Muscle of leg (tissue), 11 donors: ENCODE data around the gene MOB1A. TPM values are rescaled to one million over a fixed set of nuclear protein-coding genes. Genes with fewer than 3 reads are reported as not detected.
"Not testable (repeated sequence)": the region's sequence is repeated elsewhere in the genome, so short reads cannot be mapped to it uniquely, and the experiment has no call there.

Experiments used
- DNase-seq: peaks from one replicate; pipeline ENCODE4 v3.0.0; 2013
- H3K27ac ChIP-seq: one replicate; pipeline ENCODE4 v1.5.1; 2013; ENCODE audit warnings: mild to moderate bottlenecking, low read length, control low read depth
- H3K27me3 ChIP-seq: one replicate; pipeline ENCODE4 v1.6.1; 2013; ENCODE audit warnings: low read length; ENCODE audit not compliant: control insufficient read depth, insufficient read depth
- H3K36me3 ChIP-seq: one replicate; pipeline ENCODE4 v1.6.1; 2013; ENCODE audit warnings: low read length; ENCODE audit not compliant: control insufficient read depth, insufficient read depth
- H3K4me1 ChIP-seq: one replicate; pipeline ENCODE4 v1.6.1; 2013; ENCODE audit warnings: low read length; ENCODE audit not compliant: control insufficient read depth, insufficient read depth
- H3K4me3 ChIP-seq: one replicate; pipeline ENCODE4 v1.5.1; 2013; ENCODE audit warnings: low read length, control low read depth
- H3K9me3 ChIP-seq: replicated peaks from 2 replicates; pipeline ENCODE4 v1.6.1; 2013; ENCODE audit warnings: low read depth, low read length; ENCODE audit not compliant: control insufficient read depth
- WGBS: methylation state at CpG from one replicate; pipeline ENCODE4 v1.1.5; 2013; ENCODE audit warnings: missing lambda C conversion rate; ENCODE audit not compliant: insufficient coverage; 5-methylcytosine and 5-hydroxymethylcytosine counted together
- polyA plus RNA-seq, 8 donors: library from polyadenylated mRNA; unstranded; fragments of 120-200 nt; gene quantifications; one replicate each; pipeline versions ENCODE4 v1.2.1 to v1.2.3, GENCODE V29; 2013; ENCODE audit warnings: inconsistent platforms in 1 of 8, low replicate concordance in 1 of 8; ENCODE audit not compliant: insufficient read length in 8 of 8, insufficient read depth in 1 of 8
- total RNA-seq: library from RNA; stranded (reverse); fragments of 120-200 nt; gene quantifications from one replicate; pipeline ENCODE4 v1.2.4, GENCODE V29; 2013

MOB1A gene
- total and polyA plus RNA-seq, 9 donors: 40.4 to 59.7 (median 45.6) TPM

DNA sequence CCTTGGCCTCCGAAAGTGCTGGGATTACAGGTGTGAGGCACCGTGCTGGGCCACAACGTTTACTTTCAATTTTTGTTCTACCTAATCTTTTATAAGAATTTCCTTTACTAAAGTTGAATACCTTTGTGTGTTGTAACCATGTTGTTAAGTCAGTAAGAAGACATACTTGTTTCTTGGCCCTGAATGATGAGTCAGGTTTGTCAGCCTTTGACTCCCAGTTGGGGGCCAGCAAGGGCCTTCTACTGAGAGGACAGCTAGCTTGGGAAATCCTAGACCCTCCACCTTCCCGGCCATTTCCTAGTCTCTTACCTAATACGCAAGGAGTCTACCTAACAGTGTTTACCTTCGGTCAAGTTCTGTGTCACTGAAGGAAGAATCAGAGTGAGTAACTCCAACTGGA, 42.4 kb upstream of the MOB1A start:
- Histone ChIP-seq H3K27me3 (no peaks in the 10 kb centered on the region), H3K27ac (no peak overlapping the region), H3K9me3 (no peaks in the 10 kb centered on the region), H3K36me3 (peaks cover 2% of the 10 kb centered on the region), H3K4me1 (peaks cover 6% of the 10 kb centered on the region), H3K4me3 (no peak overlapping the region)
- 100% methylated on average over 2 of the region's 6 CpGs for WGBS
- DNase-seq: no peak

DNA sequence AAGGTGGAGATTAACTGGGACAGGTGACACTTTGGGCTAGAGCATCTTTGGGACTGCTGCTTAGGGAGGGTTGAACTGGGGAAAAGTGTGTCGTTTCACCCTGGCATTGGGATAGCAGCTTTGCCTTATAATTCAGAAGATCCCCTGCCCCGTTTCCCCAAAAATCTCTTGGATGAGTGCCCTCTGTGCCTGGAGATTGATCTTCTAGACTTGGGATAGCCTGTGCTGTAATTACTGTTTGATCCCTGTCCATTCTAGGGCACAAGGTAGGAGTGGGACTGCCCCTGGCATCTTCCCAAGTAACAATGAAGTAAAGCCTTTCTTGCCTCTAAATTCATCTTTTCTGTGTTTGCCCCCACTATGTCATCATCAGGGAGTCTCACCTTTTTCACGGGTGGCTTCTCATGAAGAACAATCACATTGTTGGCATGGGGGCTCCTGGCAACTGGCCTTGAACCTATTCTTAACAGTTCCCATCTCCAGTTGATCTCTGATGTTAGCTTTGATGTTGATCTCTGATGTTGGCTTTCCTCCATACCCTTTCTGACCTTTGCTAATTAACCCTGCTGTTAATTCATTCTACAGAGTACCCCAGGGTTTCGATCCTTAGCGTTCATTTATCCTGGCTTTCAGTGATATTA, 41.3 kb upstream of the MOB1A start:
- DNase-seq: no peak
- WGBS: 92% methylated on average over 2 of the region's 5 CpGs
- H3K27ac ChIP-seq: no peak overlapping the region
- H3K4me3 ChIP-seq: no peak overlapping the region
- peaks cover 2% of the 10 kb centered on the region for H3K4me1 ChIP-seq
- peaks cover 5% of the 10 kb centered on the region for H3K36me3 ChIP-seq
- H3K9me3 ChIP-seq: no peaks in the 10 kb centered on the region
- no peaks in the 10 kb centered on the region for H3K27me3 ChIP-seq

DNA sequence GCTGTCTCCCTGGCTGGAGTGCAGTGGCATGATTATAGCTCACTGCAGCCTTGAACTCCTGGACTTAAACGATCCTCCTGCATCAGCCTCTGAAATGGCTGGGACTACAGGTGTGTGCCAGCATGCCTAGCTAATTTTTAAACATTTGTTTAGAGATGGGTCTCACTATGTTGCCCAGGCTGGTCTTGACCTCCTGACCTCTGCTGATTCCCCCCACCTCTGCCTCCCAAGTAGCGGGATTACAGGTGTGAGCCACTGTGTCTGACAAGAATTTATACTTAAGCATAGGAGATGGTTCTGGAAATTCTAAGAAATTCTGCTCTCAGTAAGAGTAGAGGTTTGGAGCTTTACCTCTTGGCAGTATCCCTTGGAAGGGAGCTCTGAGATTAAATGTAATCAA, 38.0 kb upstream of the MOB1A start:
- Histone ChIP-seq H3K9me3 (no peaks in the 10 kb centered on the region), H3K27me3 (no peaks in the 10 kb centered on the region), H3K36me3 (peaks cover 12% of the 10 kb centered on the region), H3K27ac (no peak overlapping the region), H3K4me1 (no peaks in the 10 kb centered on the region), H3K4me3 (no peak overlapping the region)
- 88% methylated on average over 1 of the region's 2 CpGs for WGBS
- DNase-seq: no peak

DNA sequence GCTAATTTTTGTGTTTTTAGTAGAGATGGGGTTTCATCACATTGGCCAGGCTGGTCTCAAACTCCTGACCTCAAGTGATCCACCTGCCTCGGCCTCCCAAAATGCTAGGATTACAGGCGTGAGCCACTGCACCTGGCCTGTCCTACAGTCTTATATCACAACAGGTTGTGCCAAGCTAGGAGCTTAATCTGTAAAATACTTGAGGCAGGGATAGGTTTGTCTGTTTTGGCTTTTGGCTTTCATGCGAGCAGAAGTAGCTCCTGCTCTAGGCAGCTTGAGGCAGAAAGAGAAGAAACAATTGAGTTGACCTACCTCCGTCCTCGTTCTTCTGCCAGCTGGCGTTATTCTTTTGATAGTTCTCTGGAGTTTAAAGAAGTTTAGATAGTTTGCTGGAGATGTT, 37.1 kb upstream of the MOB1A start:
- DNase-seq: not testable (repeated sequence)
- H3K36me3 ChIP-seq: peaks cover 17% of the 10 kb centered on the region
- 65% methylated on average over 3 of the region's 6 CpGs for WGBS

DNA sequence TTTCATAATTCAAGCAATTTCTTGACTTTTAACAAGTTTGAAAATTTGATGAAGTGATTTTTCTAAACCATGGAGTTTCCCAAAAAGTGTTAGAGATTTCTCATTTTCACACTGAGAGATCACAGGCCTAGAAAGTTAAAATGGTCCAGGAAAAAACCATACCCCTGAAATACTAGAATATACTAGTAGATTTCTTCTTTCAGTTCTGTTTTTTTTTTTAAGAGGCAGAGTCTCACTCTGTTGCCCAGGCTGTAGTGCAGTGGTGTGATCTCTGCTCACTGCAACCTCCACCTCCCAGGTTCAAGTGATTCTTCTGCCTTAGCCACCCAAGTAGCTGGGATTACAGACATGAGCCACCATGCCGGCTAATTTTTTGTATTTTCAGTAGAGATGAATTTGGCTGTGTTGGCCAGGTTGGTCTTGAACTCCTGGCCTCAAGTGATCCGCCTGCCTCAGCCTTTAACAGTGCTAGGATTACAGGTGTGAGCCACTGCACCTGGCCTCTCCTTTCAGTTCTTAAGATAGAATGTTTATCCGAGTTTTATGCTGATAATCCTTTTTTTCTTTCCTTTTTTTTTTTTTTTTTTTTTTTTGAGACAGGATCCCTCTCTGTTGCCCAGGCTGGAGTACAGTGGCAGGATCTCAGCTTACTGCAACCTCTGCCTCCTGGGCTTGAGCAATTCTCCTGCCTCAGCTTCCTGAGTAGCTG, 34.2 kb upstream of the MOB1A start:
- H3K4me3 ChIP-seq: no peak overlapping the region
- H3K27ac ChIP-seq: no peak overlapping the region
- DNase-seq: no peak
- peaks cover 27% of the 10 kb centered on the region for H3K36me3 ChIP-seq
- H3K9me3 ChIP-seq: no peaks in the 10 kb centered on the region
- no peaks in the 10 kb centered on the region for H3K4me1 ChIP-seq
- no CpG with 5 or more reads among the region's 3 CpGs for whole genome bisulfite sequencing
- H3K27me3 ChIP-seq: no peaks in the 10 kb centered on the region

More for the DNA sequence above, 37.1 kb upstream of the MOB1A start:
- not testable (repeated sequence) for H3K9me3 ChIP-seq, H3K4me1 ChIP-seq, H3K4me3 ChIP-seq, H3K27me3 ChIP-seq, H3K27ac ChIP-seq

DNA sequence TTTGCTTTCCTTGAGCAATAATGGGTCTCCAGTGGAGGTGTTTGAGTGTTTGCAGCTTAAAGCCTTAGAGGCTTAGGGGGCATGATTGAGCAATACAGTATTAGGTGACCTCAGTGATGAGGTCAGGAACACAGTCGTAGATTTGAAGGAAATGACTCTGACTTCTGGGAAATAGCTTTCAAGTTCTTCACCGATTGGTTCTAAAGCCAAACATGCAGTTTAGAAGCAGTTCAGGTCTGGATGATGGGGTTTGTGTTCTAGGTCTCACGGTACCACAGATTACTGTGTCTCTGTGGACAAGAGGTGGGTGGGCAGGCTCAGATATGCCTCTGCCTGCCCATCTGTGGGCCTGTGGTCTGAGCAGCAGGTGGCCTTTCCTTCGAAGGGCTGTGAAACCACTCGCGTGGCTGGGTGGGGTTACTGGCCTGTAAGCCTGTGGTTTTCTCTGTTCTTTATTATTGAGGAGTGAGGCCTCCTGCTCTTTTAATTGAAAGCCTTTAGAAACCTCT, 27.6 kb upstream of the MOB1A start:
- no peak overlapping the region for H3K4me3 ChIP-seq
- peaks cover 3% of the 10 kb centered on the region for H3K4me1 ChIP-seq
- no peak overlapping the region for H3K27ac ChIP-seq

DNA sequence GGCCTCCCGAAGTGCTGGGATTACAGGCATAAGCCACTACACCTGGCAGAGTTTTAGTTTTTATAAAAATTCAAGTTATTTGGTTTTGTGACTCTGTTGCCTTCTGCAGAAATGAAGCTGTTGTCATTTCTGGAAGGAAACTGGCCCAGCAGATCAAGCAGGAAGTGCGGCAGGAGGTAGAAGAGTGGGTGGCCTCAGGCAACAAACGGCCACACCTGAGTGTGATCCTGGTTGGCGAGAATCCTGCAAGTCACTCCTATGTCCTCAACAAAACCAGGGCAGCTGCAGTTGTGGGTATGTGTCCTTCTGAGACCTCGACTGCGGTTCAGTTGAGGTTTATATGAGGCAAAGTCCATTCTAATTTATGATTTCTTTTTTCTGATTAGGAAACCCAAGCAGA, 26.9 kb upstream of the MOB1A start:
- H3K4me1 ChIP-seq: peaks cover 3% of the 10 kb centered on the region
- no peak overlapping the region for H3K4me3 ChIP-seq
- no peak overlapping the region for H3K27ac ChIP-seq
- no peak for DNase-seq
- peaks cover 22% of the 10 kb centered on the region for H3K36me3 ChIP-seq
- no peaks in the 10 kb centered on the region for H3K9me3 ChIP-seq
- no CpG with 5 or more reads among the region's 6 CpGs for WGBS
- no peaks in the 10 kb centered on the region for H3K27me3 ChIP-seq

More for the DNA sequence above, 27.6 kb upstream of the MOB1A start:
- peaks cover 26% of the 10 kb centered on the region for H3K36me3 ChIP-seq
- no peaks in the 10 kb centered on the region for H3K27me3 ChIP-seq
- no peaks in the 10 kb centered on the region for H3K9me3 ChIP-seq
- 50% methylated on average over 3 of the region's 6 CpGs for WGBS
- DNase-seq: no peak

DNA sequence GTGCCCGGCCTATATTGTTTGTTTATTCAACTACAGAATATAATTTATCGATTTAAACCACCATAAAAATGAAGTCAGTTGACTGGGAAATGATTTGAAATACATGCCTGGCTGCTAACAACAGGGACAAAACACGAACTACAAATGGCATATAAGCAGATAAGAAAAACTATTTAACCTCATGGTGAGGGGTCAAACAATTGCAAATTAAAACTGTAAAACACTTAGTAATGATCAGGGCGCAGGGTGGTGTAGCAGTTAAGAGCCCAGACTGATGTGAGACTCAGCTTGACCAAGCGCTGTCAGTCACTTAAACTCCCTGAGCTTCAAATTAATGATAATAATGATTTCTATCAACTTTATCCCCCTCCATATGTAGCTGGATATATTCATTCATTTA, 26.4 kb upstream of the MOB1A start:
- WGBS: no CpG with 5 or more reads among the region's 5 CpGs
- no peaks in the 10 kb centered on the region for H3K9me3 ChIP-seq
- no peak overlapping the region for H3K27ac ChIP-seq
- peaks cover 3% of the 10 kb centered on the region for H3K4me1 ChIP-seq
- peaks cover 22% of the 10 kb centered on the region for H3K36me3 ChIP-seq
- DNase-seq: no peak
- H3K27me3 ChIP-seq: no peaks in the 10 kb centered on the region
- no peak overlapping the region for H3K4me3 ChIP-seq

DNA sequence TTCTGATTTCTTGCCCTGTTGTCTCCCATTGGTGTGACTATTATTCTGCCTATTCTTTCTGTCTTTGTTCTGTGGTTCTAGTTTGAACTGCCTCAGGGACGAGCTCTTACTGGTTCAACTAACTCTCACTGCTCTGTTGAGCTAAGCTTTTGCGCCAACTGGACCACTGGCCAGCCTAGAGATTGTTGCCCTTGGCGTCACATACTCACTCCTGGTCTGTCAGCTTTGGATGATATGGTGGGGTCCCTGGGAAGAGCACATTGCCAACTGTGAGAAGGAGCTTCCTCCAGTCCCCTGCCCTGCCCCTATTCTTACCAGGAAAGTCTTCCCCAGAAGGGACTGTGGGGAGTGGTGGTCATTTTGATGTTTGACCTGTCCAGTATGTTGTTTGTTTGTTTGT, 25.8 kb upstream of the MOB1A start:
- H3K27me3 ChIP-seq: no peaks in the 10 kb centered on the region
- no peak for DNase-seq
- WGBS: 88% methylated on average over 1 of the region's 3 CpGs
- H3K4me3 ChIP-seq: no peak overlapping the region
- no peaks in the 10 kb centered on the region for H3K9me3 ChIP-seq
- no peak overlapping the region for H3K27ac ChIP-seq
- peaks cover 16% of the 10 kb centered on the region for H3K36me3 ChIP-seq
- H3K4me1 ChIP-seq: peaks cover 7% of the 10 kb centered on the region

DNA sequence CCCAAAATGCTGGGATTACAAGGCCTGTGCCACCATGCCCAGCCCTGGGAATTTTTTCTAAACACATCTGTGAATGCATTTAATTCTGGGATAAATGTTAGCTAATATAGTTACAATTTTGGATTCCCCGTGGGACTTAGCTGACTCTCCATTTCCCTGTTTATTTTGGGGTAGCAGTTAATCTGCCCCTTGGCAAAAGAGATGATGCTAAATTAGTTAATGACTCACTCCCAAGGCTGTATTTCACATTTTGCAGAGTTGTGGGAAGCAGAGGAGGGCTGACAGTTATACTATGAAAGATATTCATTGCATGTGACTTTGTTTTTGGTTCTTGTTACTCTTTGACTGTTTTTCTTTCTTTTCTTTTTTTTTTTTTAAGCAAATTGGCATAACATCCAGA, 22.9 kb upstream of the MOB1A start:
- H3K4me3 ChIP-seq: no peak overlapping the region
- H3K4me1 ChIP-seq: peaks cover 12% of the 10 kb centered on the region
- peaks cover 2% of the 10 kb centered on the region for H3K27me3 ChIP-seq
- peak overlapping the region; percentile 20 for H3K27ac ChIP-seq
- WGBS: no CpG with 5 or more reads among the region's 1 CpG
- peaks cover 9% of the 10 kb centered on the region for H3K36me3 ChIP-seq
- DNase-seq: peak; percentile 51
- no peaks in the 10 kb centered on the region for H3K9me3 ChIP-seq
